MM.1S (cell line): ENCODE data around the gene SYCE1.

ENCODE experiments used
- DNase-seq: peaks from one replicate; pipeline ENCODE4 v3.0.0-alpha.2; 2015
- H2AFZ ChIP-seq: fragments of 300-600 bp; sonication (generic); 2 replicates; pipeline ENCODE4 v1.6.0; 2016; ENCODE audit warnings: antibody characterized with exemption, low read length
- H3F3A ChIP-seq: fragments of 300-600 bp; sonication (generic); 2 replicates; pipeline ENCODE4 v1.6.1; 2016; ENCODE audit warnings: mild to moderate bottlenecking, antibody characterized with exemption, low read length, moderate library complexity, mixed read lengths; ENCODE audit not compliant: insufficient read depth
- H3K27ac ChIP-seq: fragments of 300-600 bp; sonication (generic); 2 replicates; pipeline ENCODE4 v1.5.1; 2016; ENCODE audit warnings: mild to moderate bottlenecking, low read length
- H3K27me3 ChIP-seq: fragments of 300-600 bp; sonication (generic); replicated peaks from 2 replicates; pipeline ENCODE4 v1.6.0; 2016; ENCODE audit warnings: low read length; ENCODE audit not compliant: insufficient read depth
- H3K36me3 ChIP-seq: fragments of 300-600 bp; sonication (generic); replicated peaks from 2 replicates; pipeline ENCODE4 v1.6.1; 2016; ENCODE audit warnings: mild to moderate bottlenecking, low read length, mixed read lengths; ENCODE audit not compliant: insufficient read depth
- H3K4me1 ChIP-seq: fragments of 300-600 bp; sonication (generic); 2 replicates; pipeline ENCODE4 v1.6.1; 2016; ENCODE audit warnings: low read length, mixed read lengths
- H3K4me2 ChIP-seq: fragments of 300-600 bp; sonication (generic); 2 replicates; pipeline ENCODE4 v1.6.0; 2016; ENCODE audit warnings: low read depth, low read length
- H3K4me3 ChIP-seq: fragments of 300-600 bp; sonication (generic); 2 replicates; pipeline ENCODE4 v1.5.1; 2016; ENCODE audit warnings: low read length, mixed read lengths
- H3K79me2 ChIP-seq: fragments of 300-600 bp; sonication (generic); 2 replicates; pipeline ENCODE4 v1.6.1; 2016; ENCODE audit warnings: mixed run types, low read length, mixed read lengths
- H3K9ac ChIP-seq: fragments of 300-600 bp; sonication (generic); 2 replicates; pipeline ENCODE4 v1.6.1; 2016; ENCODE audit warnings: low read length, mixed read lengths
- H3K9me2 ChIP-seq: fragments of 300-600 bp; sonication (generic); replicated peaks from 2 replicates; pipeline ENCODE4 v1.6.1; 2016; ENCODE audit warnings: mild to moderate bottlenecking, low read length, mixed read lengths; ENCODE audit not compliant: insufficient read depth
- H3K9me3 ChIP-seq: fragments of 300-600 bp; sonication (generic); replicated peaks from 2 replicates; pipeline ENCODE4 v1.6.1; 2016; ENCODE audit warnings: mild to moderate bottlenecking, low read length, mixed read lengths; ENCODE audit not compliant: insufficient read depth
- H4K20me1 ChIP-seq: fragments of 300-600 bp; sonication (generic); 2 replicates; pipeline ENCODE4 v1.6.1; 2016; ENCODE audit warnings: mild to moderate bottlenecking, low read length, moderate library complexity, mixed read lengths; ENCODE audit not compliant: insufficient read depth
- EZH2 ChIP-seq: fragments of 300-600 bp; sonication (generic); optimal IDR thresholded peaks from 2 replicates; pipeline ENCODE3; 2017; ENCODE audit warnings: low read depth, mild to moderate bottlenecking, antibody characterized with exemption, low read length, mixed read lengths
- EZH2phosphoT487 ChIP-seq: fragments of 300-600 bp; sonication (generic); IDR thresholded peaks from 2 replicates; pipeline ENCODE4 v1.6.1; 2018; ENCODE audit warnings: antibody characterized with exemption, low read length
- TF ChIP-seq, protein P1 (sequence below): fragments of 300-600 bp; sonication (generic); IDR thresholded peaks from 2 replicates; pipeline ENCODE4 v1.5.1; 2016; ENCODE audit warnings: antibody characterized with exemption, low read length, mixed read lengths

The SYCE1 gene

DNA sequence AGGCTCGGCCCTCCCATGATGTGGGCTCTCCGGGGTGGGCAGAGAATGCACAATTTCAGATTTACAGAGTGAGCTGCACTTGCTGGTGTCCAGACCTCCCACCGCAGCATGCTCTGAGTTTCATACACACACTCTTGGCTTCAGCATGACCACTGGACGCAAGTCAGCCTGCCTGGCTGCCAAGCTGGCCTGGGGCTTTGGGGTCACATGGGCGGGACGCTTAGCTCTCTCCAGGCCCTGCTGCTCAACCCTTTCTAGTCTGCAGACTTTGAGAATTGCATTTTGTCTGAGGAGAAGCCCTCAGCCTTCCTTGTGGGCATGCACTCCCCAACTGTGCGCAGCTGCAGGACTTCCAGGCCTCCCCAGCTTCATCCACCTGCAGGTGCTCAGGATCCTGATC, 32.5 kb downstream of the SYCE1 start:
- H3K4me1 ChIP-seq, result no peaks in the 10 kb centered on the region
- no peak overlapping the region for H3K27ac ChIP-seq
- H3K9ac ChIP-seq, result no peak overlapping the region
- DNase-seq, result no peak
- no peak overlapping the region for H3K4me3 ChIP-seq
- no peaks in the 10 kb centered on the region for H4K20me1 ChIP-seq
- H3K36me3 ChIP-seq, result no peaks in the 10 kb centered on the region
- peaks cover 31% of the 10 kb centered on the region for H3K27me3 ChIP-seq
- H3K79me2 ChIP-seq, result no peaks in the 10 kb centered on the region
- H3K9me2 ChIP-seq, result no peaks in the 10 kb centered on the region
- H3K9me3 ChIP-seq, result no peaks in the 10 kb centered on the region
- no peak overlapping the region for H3K4me2 ChIP-seq
- H3F3A ChIP-seq, result no peaks in the 10 kb centered on the region
- TF ChIP-seq, protein P1, sequence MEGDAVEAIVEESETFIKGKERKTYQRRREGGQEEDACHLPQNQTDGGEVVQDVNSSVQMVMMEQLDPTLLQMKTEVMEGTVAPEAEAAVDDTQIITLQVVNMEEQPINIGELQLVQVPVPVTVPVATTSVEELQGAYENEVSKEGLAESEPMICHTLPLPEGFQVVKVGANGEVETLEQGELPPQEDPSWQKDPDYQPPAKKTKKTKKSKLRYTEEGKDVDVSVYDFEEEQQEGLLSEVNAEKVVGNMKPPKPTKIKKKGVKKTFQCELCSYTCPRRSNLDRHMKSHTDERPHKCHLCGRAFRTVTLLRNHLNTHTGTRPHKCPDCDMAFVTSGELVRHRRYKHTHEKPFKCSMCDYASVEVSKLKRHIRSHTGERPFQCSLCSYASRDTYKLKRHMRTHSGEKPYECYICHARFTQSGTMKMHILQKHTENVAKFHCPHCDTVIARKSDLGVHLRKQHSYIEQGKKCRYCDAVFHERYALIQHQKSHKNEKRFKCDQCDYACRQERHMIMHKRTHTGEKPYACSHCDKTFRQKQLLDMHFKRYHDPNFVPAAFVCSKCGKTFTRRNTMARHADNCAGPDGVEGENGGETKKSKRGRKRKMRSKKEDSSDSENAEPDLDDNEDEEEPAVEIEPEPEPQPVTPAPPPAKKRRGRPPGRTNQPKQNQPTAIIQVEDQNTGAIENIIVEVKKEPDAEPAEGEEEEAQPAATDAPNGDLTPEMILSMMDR, result no peak
- TF ChIP-seq EZH2phosphoT487 (no peak), EZH2 (no peak)
- H2AFZ ChIP-seq, result no peak overlapping the region

DNA sequence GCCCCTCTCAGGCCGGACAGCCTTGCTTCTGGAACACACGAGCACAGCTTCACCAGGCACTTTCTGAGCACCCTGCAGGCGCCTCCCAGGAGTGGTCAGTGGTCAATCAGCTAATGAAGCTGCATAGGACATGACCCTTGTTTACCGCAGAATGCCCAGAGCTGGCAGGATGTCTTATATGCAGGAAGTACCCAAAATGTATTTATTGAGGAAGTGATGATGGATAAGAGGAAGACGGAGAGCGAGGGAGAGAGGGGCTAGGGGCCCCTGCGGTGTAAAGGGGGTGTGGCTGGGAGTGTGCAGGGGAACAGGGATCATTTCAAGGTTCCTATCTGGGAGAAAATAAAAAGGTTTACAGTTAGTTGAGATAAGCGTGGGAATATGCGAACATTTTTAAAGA, 34.9 kb downstream of the SYCE1 start:
- Histone ChIP-seq H3K79me2 (no peaks in the 10 kb centered on the region), H3K27me3 (peaks cover 34% of the 10 kb centered on the region)

DNA sequence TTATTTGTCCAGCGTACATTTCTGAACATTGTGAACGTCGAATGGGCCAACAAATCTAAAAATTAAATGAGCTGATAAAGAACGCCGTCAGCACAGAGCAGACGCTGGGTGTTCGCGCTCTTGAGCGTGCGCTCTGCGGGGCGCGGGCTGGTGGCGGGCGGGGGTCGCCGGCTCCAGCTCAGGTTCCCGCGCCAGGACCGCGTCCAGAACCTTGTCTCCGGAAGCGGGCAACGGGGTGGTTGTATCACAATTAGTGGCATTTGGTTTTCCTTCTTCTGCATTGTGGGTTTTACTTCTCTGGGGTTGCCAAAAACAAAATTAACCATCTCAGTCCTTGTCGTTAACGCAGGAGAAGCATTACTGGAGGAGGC, 35.8 kb downstream of the SYCE1 start:
- TF ChIP-seq EZH2phosphoT487 (no peak), EZH2 (no peak)
- TF ChIP-seq, protein P1, result no peak
- Histone ChIP-seq H2AFZ (no peak overlapping the region), H3K4me2 (no peak overlapping the region)

More for the DNA sequence above, 34.9 kb downstream of the SYCE1 start:
- H3K4me3 ChIP-seq, result no peak overlapping the region
- H2AFZ ChIP-seq, result no peak overlapping the region
- H3K36me3 ChIP-seq, result no peaks in the 10 kb centered on the region
- TF ChIP-seq EZH2phosphoT487, result no peak
- TF ChIP-seq, protein P1, result no peak
- TF ChIP-seq EZH2, result no peak
- no peak for DNase-seq
- H4K20me1 ChIP-seq, result no peaks in the 10 kb centered on the region
- no peaks in the 10 kb centered on the region for H3F3A ChIP-seq
- H3K4me1 ChIP-seq, result no peaks in the 10 kb centered on the region
- no peak overlapping the region for H3K9ac ChIP-seq
- H3K9me3 ChIP-seq, result no peaks in the 10 kb centered on the region
- no peaks in the 10 kb centered on the region for H3K9me2 ChIP-seq
- H3K4me2 ChIP-seq, result no peak overlapping the region
- no peak overlapping the region for H3K27ac ChIP-seq

More for the DNA sequence above, 35.8 kb downstream of the SYCE1 start:
- Histone ChIP-seq H3K36me3 (no peaks in the 10 kb centered on the region), H3K4me3 (no peak overlapping the region), H3K27ac (no peak overlapping the region), H3K9ac (no peak overlapping the region), H3K79me2 (no peaks in the 10 kb centered on the region), H3K27me3 (peaks cover 37% of the 10 kb centered on the region), H3K9me3 (no peaks in the 10 kb centered on the region), H3K9me2 (no peaks in the 10 kb centered on the region), H3F3A (no peaks in the 10 kb centered on the region), H3K4me1 (no peaks in the 10 kb centered on the region), H4K20me1 (no peaks in the 10 kb centered on the region)
- no peak for DNase-seq
